WTC11 (cell line): ENCODE data around the gene C19orf85. TPM values are rescaled to one million over a fixed set of nuclear protein-coding genes. Genes with fewer than 3 reads are reported as not detected.

Experiments used
- ATAC-seq: fragments of 200-7000 bp; cut with Tn5 transposase; 2 replicates; pipeline ENCODE4 v1.10.0; 2021; ENCODE audit warnings: mild to moderate bottlenecking, moderate library complexity
- CTCF ChIA-PET: fragments of 300-600 bp; sonication (Branson Sonifier 250); formaldehyde crosslinking; loops from one replicate; lab custom pipeline; 2021; ENCODE audit warnings: antibody characterized with exemption; lab: Charles Lee
- POLR2A ChIA-PET: fragments of 350-600 bp; sonication (Branson Sonifier 250); formaldehyde crosslinking; loops from one replicate; lab custom pipeline; 2021; ENCODE audit warnings: antibody characterized with exemption; lab: Charles Lee
- DNase-seq: peaks from one replicate; pipeline ENCODE4 v3.0.0; 2021; ENCODE audit warnings: low spot score
- H3K27ac Mint-ChIP-seq: 2 replicates; pipeline ENCODE4 v1.8.0; 2021; ENCODE audit warnings: mixed read lengths
- H3K27me3 Mint-ChIP-seq: 2 replicates; pipeline ENCODE4 v1.8.0; 2021; ENCODE audit warnings: low read depth, mild to moderate bottlenecking, moderate library complexity, mixed read lengths
- H3K36me3 Mint-ChIP-seq: 2 replicates; pipeline ENCODE4 v1.8.0; 2021; ENCODE audit warnings: mixed read lengths
- H3K4me1 Mint-ChIP-seq: 2 replicates; pipeline ENCODE4 v1.8.0; 2022; ENCODE audit warnings: mixed read lengths
- H3K4me3 Mint-ChIP-seq: 2 replicates; pipeline ENCODE4 v1.8.0; 2021; ENCODE audit warnings: mild to moderate bottlenecking, moderate library complexity, mixed read lengths
- H3K9me3 Mint-ChIP-seq: 2 replicates; pipeline ENCODE4 v1.8.0; 2021; ENCODE audit warnings: mixed read lengths
- FOXJ3 ChIP-seq: sonication (generic); formaldehyde crosslinking; IDR thresholded peaks from 2 replicates; pipeline ENCODE4 v1.9.0; 2021; ENCODE audit warnings: missing genetic modification reagents, mild to moderate bottlenecking, borderline replicate concordance
- FOXK1 ChIP-seq: sonication (generic); formaldehyde crosslinking; IDR thresholded peaks from 2 replicates; pipeline ENCODE4 v1.8.0; 2022; ENCODE audit warnings: mild to moderate bottlenecking, moderate library complexity, missing genetic modification reagents
- GTF2I ChIP-seq: fragments of 250-450 bp; sonication (Bioruptor Pico); conservative IDR thresholded peaks from 2 replicates; pipeline ENCODE4 v1.4.0; 2021; ENCODE audit warnings: mild to moderate bottlenecking
- NFYB ChIP-seq: sonication (generic); formaldehyde crosslinking; conservative IDR thresholded peaks from 2 replicates; pipeline ENCODE4 v1.8.0; 2022; ENCODE audit warnings: low read depth, missing genetic modification reagents
- TP53 ChIP-seq: sonication (generic); formaldehyde crosslinking; IDR thresholded peaks from 2 replicates; pipeline ENCODE4 v1.8.1; 2023; ENCODE audit warnings: mild to moderate bottlenecking, missing genetic modification reagents
- ZNF263 ChIP-seq: sonication (generic); formaldehyde crosslinking; IDR thresholded peaks from 2 replicates; pipeline ENCODE4 v1.8.1; 2022; ENCODE audit warnings: low read depth, mild to moderate bottlenecking, moderate library complexity, missing genetic modification reagents
- ZNF396 ChIP-seq: fragments of 250-450 bp; sonication (Bioruptor Pico); IDR thresholded peaks from 2 replicates; pipeline ENCODE4 v1.8.0; 2021; ENCODE audit warnings: mild to moderate bottlenecking, moderate library complexity, borderline replicate concordance
- ZNF423 ChIP-seq: fragments of 250-450 bp; sonication (Bioruptor Pico); IDR thresholded peaks from 2 replicates; pipeline ENCODE4 v2.1.2; 2022; ENCODE audit warnings: mild to moderate bottlenecking, moderate library complexity
- ZNF671 ChIP-seq: fragments of 250-450 bp; sonication (Bioruptor Pico); IDR thresholded peaks from 2 replicates; pipeline ENCODE4 v1.8.0; 2021; ENCODE audit warnings: mild to moderate bottlenecking
- total RNA-seq: library from RNA; stranded (reverse); gene quantifications from 3 replicates; pipeline ENCODE4 v1.2.3, GENCODE V29; 2021
- TF ChIP-seq, protein P1 (sequence below): sonication (generic); formaldehyde crosslinking; IDR thresholded peaks from 2 replicates; pipeline ENCODE4 v1.8.1; 2023; ENCODE audit warnings: mild to moderate bottlenecking, missing genetic modification reagents, moderate library complexity
- TF ChIP-seq, protein P2 (sequence below): sonication (generic); formaldehyde crosslinking; conservative IDR thresholded peaks from 2 replicates; pipeline ENCODE4 v1.8.1; 2023; ENCODE audit warnings: mild to moderate bottlenecking, low read depth, missing genetic modification reagents, moderate library complexity
- TF ChIP-seq, protein P3 (sequence below): sonication (generic); formaldehyde crosslinking; IDR thresholded peaks from 2 replicates; pipeline ENCODE4 v1.8.1; 2022; ENCODE audit warnings: missing genetic modification reagents, borderline replicate concordance
- TF ChIP-seq, protein P4 (sequence below): fragments of 200-600 bp; IDR thresholded peaks from 2 replicates; pipeline ENCODE4 v1.8.0; 2022; ENCODE audit warnings: antibody characterized with exemption
- TF ChIP-seq, protein P5 (sequence below): sonication (generic); formaldehyde crosslinking; IDR thresholded peaks from 2 replicates; pipeline ENCODE4 v1.8.1; 2022; ENCODE audit warnings: mild to moderate bottlenecking, moderate library complexity, missing genetic modification reagents
- TF ChIP-seq, protein P6 (sequence below): sonication (generic); formaldehyde crosslinking; IDR thresholded peaks from 2 replicates; pipeline ENCODE4 v1.8.0; 2023; ENCODE audit warnings: missing genetic modification reagents, mild to moderate bottlenecking, borderline replicate concordance
- TF ChIP-seq, protein P7 (sequence below): fragments of 250-450 bp; sonication (Bioruptor Pico); IDR thresholded peaks from 2 replicates; pipeline ENCODE4 v1.9.0; 2021; ENCODE audit warnings: mild to moderate bottlenecking
- TF ChIP-seq, protein P8 (sequence below): fragments of 250-450 bp; sonication (Bioruptor Pico); IDR thresholded peaks from 2 replicates; pipeline ENCODE4 v2.1.2; 2022; ENCODE audit warnings: mild to moderate bottlenecking, moderate library complexity

Gene C19orf85
- total RNA-seq, 1 experiment from 2014 or later, result 2.2 TPM

DNA sequence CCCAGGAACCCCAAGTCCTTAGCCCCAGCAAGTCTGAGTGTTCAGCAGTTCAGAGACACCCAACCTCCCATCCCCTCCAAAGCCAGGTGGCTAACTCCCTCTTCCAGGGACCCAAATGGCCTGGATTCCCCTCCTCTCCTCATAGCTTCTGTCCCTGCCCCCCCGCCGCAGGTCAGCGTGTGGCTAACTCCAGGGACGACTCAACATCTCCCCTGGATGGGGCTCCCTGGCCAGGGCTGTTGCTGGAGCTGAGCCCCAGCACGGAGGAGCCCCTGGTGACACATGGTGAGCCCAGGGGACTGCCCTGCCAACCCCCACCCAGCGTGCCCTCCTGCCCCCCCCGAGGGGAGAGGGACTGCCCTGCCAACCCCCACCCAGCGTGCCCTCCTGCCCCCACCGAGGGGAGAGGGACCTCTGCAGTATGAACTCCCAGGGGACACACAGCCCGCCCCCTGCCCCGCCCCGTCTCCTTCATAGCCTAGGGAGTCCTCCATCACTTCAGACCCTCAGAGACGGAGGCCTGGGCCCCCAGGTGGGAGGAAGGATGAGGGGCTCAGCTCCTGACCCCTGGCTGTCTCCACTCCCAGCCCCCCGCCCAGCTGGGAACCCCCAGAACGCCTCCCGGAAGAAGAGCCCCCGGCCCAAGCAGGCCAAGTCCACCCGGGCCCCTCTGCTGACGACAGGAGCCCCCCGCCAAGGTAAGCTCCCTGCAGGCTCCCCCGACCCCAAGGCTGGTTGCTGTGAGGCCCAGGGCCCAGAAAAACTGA is 25.3 kb upstream of the C19orf85 start:
- POLR2A ChIA-PET, result interaction anchor here (1.3 kb wide), 1 partner anchor 14 kb away, joined by 4 read pairs; the partner anchor contains the start of gene ZNF628
- DNase-seq, result no peak
- Mint-ChIP-seq H3K9me3 (no peaks in the 10 kb centered on the region), H3K27ac (no peak overlapping the region), H3K36me3 (no peaks in the 10 kb centered on the region), H3K27me3 (peaks cover 3% of the 10 kb centered on the region), H3K4me3 (no peak overlapping the region), H3K4me1 (peaks cover 19% of the 10 kb centered on the region)
- CTCF ChIA-PET, result interaction anchor here (0.6 to 13.5 kb wide), 6 partner anchors 15 to 319 kb away, joined by 3 to 96 read pairs (median 3); no protein-coding TSS in a partner anchor
- TF ChIP-seq, protein P1, sequence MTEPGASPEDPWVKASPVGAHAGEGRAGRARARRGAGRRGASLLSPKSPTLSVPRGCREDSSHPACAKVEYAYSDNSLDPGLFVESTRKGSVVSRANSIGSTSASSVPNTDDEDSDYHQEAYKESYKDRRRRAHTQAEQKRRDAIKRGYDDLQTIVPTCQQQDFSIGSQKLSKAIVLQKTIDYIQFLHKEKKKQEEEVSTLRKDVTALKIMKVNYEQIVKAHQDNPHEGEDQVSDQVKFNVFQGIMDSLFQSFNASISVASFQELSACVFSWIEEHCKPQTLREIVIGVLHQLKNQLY (CRISPR knock-in tag), result no peak
- TF ChIP-seq, protein P2, sequence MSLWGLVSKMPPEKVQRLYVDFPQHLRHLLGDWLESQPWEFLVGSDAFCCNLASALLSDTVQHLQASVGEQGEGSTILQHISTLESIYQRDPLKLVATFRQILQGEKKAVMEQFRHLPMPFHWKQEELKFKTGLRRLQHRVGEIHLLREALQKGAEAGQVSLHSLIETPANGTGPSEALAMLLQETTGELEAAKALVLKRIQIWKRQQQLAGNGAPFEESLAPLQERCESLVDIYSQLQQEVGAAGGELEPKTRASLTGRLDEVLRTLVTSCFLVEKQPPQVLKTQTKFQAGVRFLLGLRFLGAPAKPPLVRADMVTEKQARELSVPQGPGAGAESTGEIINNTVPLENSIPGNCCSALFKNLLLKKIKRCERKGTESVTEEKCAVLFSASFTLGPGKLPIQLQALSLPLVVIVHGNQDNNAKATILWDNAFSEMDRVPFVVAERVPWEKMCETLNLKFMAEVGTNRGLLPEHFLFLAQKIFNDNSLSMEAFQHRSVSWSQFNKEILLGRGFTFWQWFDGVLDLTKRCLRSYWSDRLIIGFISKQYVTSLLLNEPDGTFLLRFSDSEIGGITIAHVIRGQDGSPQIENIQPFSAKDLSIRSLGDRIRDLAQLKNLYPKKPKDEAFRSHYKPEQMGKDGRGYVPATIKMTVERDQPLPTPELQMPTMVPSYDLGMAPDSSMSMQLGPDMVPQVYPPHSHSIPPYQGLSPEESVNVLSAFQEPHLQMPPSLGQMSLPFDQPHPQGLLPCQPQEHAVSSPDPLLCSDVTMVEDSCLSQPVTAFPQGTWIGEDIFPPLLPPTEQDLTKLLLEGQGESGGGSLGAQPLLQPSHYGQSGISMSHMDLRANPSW (CRISPR knock-in tag), result no peak
- TF ChIP-seq FOXK1 (no peak), ZNF396 (no peak), ZNF423 (no peak), GTF2I (no peak), TP53 (CRISPR knock-in tag) (no peak), ZNF671 (CRISPR knock-in tag) (no peak), ZNF263 (CRISPR knock-in tag) (no peak), NFYB (no peak), FOXJ3 (CRISPR knock-in tag) (no peak)
- TF ChIP-seq, protein P3, sequence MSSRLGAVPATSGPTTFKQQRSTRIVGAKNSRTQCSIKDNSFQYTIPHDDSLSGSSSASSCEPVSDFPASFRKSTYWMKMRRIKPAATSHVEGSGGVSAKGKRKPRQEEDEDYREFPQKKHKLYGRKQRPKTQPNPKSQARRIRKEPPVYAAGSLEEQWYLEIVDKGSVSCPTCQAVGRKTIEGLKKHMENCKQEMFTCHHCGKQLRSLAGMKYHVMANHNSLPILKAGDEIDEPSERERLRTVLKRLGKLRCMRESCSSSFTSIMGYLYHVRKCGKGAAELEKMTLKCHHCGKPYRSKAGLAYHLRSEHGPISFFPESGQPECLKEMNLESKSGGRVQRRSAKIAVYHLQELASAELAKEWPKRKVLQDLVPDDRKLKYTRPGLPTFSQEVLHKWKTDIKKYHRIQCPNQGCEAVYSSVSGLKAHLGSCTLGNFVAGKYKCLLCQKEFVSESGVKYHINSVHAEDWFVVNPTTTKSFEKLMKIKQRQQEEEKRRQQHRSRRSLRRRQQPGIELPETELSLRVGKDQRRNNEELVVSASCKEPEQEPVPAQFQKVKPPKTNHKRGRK (CRISPR knock-in tag), result no peak
- TF ChIP-seq, protein P4, sequence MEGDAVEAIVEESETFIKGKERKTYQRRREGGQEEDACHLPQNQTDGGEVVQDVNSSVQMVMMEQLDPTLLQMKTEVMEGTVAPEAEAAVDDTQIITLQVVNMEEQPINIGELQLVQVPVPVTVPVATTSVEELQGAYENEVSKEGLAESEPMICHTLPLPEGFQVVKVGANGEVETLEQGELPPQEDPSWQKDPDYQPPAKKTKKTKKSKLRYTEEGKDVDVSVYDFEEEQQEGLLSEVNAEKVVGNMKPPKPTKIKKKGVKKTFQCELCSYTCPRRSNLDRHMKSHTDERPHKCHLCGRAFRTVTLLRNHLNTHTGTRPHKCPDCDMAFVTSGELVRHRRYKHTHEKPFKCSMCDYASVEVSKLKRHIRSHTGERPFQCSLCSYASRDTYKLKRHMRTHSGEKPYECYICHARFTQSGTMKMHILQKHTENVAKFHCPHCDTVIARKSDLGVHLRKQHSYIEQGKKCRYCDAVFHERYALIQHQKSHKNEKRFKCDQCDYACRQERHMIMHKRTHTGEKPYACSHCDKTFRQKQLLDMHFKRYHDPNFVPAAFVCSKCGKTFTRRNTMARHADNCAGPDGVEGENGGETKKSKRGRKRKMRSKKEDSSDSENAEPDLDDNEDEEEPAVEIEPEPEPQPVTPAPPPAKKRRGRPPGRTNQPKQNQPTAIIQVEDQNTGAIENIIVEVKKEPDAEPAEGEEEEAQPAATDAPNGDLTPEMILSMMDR, result no peak
- TF ChIP-seq, protein P5, sequence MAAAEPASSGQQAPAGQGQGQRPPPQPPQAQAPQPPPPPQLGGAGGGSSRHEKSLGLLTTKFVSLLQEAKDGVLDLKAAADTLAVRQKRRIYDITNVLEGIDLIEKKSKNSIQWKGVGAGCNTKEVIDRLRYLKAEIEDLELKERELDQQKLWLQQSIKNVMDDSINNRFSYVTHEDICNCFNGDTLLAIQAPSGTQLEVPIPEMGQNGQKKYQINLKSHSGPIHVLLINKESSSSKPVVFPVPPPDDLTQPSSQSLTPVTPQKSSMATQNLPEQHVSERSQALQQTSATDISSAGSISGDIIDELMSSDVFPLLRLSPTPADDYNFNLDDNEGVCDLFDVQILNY (CRISPR knock-in tag), result no peak
- TF ChIP-seq, protein P6, sequence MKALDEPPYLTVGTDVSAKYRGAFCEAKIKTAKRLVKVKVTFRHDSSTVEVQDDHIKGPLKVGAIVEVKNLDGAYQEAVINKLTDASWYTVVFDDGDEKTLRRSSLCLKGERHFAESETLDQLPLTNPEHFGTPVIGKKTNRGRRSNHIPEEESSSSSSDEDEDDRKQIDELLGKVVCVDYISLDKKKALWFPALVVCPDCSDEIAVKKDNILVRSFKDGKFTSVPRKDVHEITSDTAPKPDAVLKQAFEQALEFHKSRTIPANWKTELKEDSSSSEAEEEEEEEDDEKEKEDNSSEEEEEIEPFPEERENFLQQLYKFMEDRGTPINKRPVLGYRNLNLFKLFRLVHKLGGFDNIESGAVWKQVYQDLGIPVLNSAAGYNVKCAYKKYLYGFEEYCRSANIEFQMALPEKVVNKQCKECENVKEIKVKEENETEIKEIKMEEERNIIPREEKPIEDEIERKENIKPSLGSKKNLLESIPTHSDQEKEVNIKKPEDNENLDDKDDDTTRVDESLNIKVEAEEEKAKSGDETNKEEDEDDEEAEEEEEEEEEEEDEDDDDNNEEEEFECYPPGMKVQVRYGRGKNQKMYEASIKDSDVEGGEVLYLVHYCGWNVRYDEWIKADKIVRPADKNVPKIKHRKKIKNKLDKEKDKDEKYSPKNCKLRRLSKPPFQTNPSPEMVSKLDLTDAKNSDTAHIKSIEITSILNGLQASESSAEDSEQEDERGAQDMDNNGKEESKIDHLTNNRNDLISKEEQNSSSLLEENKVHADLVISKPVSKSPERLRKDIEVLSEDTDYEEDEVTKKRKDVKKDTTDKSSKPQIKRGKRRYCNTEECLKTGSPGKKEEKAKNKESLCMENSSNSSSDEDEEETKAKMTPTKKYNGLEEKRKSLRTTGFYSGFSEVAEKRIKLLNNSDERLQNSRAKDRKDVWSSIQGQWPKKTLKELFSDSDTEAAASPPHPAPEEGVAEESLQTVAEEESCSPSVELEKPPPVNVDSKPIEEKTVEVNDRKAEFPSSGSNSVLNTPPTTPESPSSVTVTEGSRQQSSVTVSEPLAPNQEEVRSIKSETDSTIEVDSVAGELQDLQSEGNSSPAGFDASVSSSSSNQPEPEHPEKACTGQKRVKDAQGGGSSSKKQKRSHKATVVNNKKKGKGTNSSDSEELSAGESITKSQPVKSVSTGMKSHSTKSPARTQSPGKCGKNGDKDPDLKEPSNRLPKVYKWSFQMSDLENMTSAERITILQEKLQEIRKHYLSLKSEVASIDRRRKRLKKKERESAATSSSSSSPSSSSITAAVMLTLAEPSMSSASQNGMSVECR (CRISPR knock-in tag), result no peak
- TF ChIP-seq, protein P7, sequence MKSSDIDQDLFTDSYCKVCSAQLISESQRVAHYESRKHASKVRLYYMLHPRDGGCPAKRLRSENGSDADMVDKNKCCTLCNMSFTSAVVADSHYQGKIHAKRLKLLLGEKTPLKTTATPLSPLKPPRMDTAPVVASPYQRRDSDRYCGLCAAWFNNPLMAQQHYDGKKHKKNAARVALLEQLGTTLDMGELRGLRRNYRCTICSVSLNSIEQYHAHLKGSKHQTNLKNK (CRISPR knock-in tag), result no peak
- TF ChIP-seq, protein P8, sequence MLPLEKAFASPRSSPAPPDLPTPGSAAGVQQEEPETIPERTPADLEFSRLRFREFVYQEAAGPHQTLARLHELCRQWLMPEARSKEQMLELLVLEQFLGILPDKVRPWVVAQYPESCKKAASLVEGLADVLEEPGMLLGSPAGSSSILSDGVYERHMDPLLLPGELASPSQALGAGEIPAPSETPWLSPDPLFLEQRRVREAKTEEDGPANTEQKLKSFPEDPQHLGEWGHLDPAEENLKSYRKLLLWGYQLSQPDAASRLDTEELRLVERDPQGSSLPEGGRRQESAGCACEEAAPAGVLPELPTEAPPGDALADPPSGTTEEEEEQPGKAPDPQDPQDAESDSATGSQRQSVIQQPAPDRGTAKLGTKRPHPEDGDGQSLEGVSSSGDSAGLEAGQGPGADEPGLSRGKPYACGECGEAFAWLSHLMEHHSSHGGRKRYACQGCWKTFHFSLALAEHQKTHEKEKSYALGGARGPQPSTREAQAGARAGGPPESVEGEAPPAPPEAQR (CRISPR knock-in tag), result no peak
- no peak for ATAC-seq
